Erythroblast (primary cell): ENCODE results near the gene COBL.

ENCODE experiments used
- GATA1 ChIP-seq: IDR thresholded peaks from 2 replicates; pipeline ENCODE4 v1.6.1; 2011; ENCODE audit warnings: low read depth, mild to moderate bottlenecking, control low read depth, low read length, moderate library complexity
- POLR2A ChIP-seq: IDR thresholded peaks from 2 replicates; pipeline ENCODE4 v1.6.1; 2011; ENCODE audit warnings: mild to moderate bottlenecking, low read length

DNA sequence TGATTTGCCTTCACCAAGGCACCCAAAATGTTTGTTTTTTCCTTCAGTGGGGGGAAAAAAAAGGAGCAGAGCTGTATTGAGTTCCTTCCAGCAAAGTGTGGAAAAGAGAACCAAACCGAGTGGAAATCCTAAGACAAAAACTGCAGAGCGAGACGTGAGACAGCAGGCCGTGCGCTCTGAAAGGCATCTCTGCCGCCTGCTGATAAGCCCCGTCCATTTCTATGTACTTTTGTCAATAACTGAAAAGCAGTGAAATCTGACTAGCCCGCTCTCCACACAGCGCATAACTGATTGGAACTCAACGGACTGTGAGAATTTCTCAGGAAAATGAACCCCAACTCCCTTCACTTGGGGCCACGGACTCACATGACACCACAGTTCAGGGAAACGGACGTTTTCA lies 83.2 kb downstream of the COBL start:
- no peak for TF ChIP-seq POLR2A
- no peak for TF ChIP-seq GATA1
